ENCODE data around the gene FAM161A.
"Not testable (repeated sequence)": the region's sequence is repeated elsewhere in the genome, so short reads cannot be mapped to it uniquely, and the experiment has no call there.

DNA sequence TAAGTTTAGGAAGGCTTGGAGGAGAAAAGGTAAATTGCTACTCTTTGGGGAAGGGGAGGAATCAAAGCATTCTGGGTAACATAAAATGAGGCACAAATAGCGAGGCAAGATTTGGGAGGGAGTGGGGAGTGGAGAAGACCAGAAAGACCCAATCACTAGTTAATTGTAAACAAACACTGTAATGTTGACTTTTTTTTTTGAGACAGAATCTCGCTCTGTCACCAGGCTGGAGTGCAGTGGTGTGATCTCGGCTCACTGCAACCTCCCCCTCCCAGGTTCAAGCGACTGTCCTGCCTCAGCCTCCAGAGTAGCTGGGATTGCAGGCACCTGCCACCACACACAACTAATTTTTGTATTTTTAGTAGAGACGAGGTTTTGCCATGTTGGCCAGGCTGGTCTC lies 45.2 kb downstream of the FAM161A start:
- TF ChIP-seq, protein P1, sequence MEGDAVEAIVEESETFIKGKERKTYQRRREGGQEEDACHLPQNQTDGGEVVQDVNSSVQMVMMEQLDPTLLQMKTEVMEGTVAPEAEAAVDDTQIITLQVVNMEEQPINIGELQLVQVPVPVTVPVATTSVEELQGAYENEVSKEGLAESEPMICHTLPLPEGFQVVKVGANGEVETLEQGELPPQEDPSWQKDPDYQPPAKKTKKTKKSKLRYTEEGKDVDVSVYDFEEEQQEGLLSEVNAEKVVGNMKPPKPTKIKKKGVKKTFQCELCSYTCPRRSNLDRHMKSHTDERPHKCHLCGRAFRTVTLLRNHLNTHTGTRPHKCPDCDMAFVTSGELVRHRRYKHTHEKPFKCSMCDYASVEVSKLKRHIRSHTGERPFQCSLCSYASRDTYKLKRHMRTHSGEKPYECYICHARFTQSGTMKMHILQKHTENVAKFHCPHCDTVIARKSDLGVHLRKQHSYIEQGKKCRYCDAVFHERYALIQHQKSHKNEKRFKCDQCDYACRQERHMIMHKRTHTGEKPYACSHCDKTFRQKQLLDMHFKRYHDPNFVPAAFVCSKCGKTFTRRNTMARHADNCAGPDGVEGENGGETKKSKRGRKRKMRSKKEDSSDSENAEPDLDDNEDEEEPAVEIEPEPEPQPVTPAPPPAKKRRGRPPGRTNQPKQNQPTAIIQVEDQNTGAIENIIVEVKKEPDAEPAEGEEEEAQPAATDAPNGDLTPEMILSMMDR (conservative IDR thresholded peaks at IDR 0.05; ENCODE audit: low read depth in 2 of 2): not testable (repeated sequence)
- TF ChIP-seq EZH2 (IDR thresholded peaks at IDR 0.05; ENCODE audit: low read depth, unreplicated experiment); POLR2AphosphoS5 (IDR thresholded peaks at IDR 0.05; ENCODE audit: low read depth): not testable (repeated sequence)
- TF ChIP-seq, protein P2, sequence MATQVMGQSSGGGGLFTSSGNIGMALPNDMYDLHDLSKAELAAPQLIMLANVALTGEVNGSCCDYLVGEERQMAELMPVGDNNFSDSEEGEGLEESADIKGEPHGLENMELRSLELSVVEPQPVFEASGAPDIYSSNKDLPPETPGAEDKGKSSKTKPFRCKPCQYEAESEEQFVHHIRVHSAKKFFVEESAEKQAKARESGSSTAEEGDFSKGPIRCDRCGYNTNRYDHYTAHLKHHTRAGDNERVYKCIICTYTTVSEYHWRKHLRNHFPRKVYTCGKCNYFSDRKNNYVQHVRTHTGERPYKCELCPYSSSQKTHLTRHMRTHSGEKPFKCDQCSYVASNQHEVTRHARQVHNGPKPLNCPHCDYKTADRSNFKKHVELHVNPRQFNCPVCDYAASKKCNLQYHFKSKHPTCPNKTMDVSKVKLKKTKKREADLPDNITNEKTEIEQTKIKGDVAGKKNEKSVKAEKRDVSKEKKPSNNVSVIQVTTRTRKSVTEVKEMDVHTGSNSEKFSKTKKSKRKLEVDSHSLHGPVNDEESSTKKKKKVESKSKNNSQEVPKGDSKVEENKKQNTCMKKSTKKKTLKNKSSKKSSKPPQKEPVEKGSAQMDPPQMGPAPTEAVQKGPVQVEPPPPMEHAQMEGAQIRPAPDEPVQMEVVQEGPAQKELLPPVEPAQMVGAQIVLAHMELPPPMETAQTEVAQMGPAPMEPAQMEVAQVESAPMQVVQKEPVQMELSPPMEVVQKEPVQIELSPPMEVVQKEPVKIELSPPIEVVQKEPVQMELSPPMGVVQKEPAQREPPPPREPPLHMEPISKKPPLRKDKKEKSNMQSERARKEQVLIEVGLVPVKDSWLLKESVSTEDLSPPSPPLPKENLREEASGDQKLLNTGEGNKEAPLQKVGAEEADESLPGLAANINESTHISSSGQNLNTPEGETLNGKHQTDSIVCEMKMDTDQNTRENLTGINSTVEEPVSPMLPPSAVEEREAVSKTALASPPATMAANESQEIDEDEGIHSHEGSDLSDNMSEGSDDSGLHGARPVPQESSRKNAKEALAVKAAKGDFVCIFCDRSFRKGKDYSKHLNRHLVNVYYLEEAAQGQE (IDR thresholded peaks at IDR 0.05; ENCODE audit: unreplicated experiment): not testable (repeated sequence)
